GM18505 (cell line): ENCODE data around the gene CNGA2.
A peak's percentile ranks its signal among the peaks of the same experiment; 100 is the strongest.

Source experiments
- ATAC-seq: cut with Tn5 transposase; IDR thresholded peaks from one replicate; pipeline ENCODE4 v1.9.1; 2021; ENCODE audit not compliant: unreplicated experiment
- POLR2A ChIP-seq: IDR thresholded peaks from 4 replicates; pipeline ENCODE4 v1.6.1; 2011; ENCODE audit warnings: borderline replicate concordance; ENCODE audit not compliant: insufficient read depth, insufficient read length; ENCODE audit errors: extremely low read depth

CNGA2 gene

GRCh38 chrX:151750511-151750910, 16.0 kb downstream of the CNGA2 start:
- TF ChIP-seq POLR2A, result no peak
- ATAC-seq, result no peak

DNA sequence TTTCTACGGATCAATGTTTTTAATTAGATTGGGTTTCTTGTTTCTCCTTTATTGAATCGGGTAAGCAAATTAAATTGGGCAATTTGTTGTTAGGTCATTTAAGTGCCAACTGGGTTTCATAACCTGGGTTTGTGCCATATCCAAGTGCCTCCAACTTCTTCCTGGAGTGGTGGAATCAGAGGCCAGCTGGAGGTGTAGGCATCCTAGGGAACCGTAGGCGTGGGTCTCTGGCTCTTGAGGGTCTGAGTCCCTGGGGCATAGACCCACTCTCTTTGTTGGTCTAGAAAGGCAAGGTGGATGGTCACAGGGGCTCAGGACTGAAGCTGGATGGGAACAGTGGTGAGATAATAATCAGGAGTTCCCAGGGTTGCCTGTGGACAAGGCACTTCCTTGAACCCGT, 18.3 kb downstream of the CNGA2 start:
- ATAC-seq, result no peak
- TF ChIP-seq POLR2A, result no peak

GRCh38 chrX:151753313-151754046, 18.9 kb downstream of the CNGA2 start:
- no peak for TF ChIP-seq POLR2A
- peak; percentile 84 for ATAC-seq

GRCh38 chrX:151754047-151754429, 19.5 kb downstream of the CNGA2 start:
- TF ChIP-seq POLR2A, result no peak
- no peak for ATAC-seq

DNA sequence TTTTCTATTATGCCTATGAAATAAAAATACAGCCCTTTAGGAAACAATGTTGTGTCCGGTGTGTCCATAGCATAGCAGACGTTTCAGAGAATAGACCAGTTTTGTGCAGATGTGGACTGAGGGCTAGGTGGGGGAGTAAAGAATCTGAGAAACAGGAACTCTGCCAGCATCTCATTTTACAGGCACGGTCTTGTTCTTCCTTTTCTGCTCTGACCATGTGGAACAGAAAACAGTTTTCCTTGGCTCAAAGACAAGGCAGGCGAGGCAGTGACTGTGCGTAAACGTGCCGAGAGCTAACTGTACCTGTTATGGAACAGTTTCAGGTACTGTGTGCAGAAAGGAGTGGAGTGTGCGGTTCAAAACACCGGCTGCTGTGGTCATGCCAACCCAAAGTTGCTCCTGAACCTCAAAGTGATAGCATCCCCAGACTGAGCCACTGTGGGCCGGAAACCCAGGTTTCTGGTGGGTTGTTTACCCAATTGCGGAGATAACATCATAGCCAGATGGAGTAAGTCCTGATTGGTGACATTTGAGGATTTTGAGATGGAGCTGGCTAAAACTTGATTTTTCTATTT, 20.2 kb downstream of the CNGA2 start:
- TF ChIP-seq POLR2A, result no peak
- no peak for ATAC-seq

- ATAC-seq, result no peak
- TF ChIP-seq POLR2A, result no peak
These were observed 24.6 kb downstream of the CNGA2 start for GRCh38 chrX:151759041-151759708.

- no peak for ATAC-seq
- TF ChIP-seq POLR2A, result no peak
These were observed 28.3 kb downstream of the CNGA2 start for GRCh38 chrX:151762802-151763201.

- ATAC-seq, result no peak
- no peak for TF ChIP-seq POLR2A
These were observed 29.2 kb downstream of the CNGA2 start for GRCh38 chrX:151763711-151764110.

GRCh38 chrX:151765026-151765425, 30.5 kb downstream of the CNGA2 start:
- TF ChIP-seq POLR2A, result no peak
- no peak for ATAC-seq

GRCh38 chrX:151771726-151772125, 37.2 kb downstream of the CNGA2 start:
- no peak for TF ChIP-seq POLR2A

GRCh38 chrX:151773434-151773833, 38.9 kb downstream of the CNGA2 start:
- ATAC-seq, result no peak
- TF ChIP-seq POLR2A, result no peak

More at GRCh38 chrX:151771726-151772125, 37.2 kb downstream of the CNGA2 start:
- ATAC-seq, result no peak

DNA sequence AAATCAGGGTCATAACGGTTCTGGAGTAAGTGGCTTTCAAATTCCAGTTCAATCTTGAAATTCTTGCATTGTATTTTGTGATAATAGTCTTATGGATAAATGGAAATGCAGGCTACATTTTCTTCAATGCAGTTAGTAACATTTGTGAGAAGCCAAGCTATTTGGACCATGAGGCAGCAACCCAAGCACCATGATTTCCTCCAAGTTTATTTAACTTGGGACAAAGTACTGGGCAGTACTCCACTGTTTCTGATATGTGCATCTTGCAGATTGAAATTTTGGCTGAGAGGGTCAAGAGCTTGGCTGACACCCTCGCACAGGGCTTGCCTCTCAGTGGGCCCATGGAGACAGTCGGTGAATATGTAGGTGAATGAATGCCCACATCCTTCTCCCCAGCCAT, 39.9 kb downstream of the CNGA2 start:
- no peak for TF ChIP-seq POLR2A
- ATAC-seq, result no peak

DNA sequence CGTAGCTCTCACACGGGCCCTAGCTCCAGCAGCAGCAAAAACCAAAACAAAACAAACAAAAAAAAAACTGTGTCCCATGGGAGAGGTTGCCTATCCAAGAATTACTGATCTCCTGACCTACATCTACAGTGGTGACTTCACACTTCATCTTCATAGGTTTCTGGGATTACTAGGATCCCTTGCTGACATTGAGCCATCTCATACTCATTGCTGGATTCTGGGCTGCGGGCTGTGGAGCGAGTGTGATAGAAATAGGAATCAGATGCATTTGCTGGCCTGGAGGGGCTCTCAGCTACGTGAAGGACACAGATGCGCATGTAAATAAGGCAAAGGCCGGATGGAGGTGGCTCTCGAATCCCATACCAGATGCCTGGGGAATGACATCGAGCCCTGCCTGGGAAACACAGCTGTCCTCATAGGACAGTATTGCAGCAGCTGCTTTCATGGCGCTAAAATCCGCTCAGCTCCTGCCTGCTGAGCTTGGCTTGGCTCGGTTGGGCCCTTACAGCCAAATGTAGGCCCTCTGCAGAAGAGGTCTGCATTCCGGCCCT, 41.7 kb downstream of the CNGA2 start:
- ATAC-seq, result no peak
- TF ChIP-seq POLR2A, result no peak

DNA sequence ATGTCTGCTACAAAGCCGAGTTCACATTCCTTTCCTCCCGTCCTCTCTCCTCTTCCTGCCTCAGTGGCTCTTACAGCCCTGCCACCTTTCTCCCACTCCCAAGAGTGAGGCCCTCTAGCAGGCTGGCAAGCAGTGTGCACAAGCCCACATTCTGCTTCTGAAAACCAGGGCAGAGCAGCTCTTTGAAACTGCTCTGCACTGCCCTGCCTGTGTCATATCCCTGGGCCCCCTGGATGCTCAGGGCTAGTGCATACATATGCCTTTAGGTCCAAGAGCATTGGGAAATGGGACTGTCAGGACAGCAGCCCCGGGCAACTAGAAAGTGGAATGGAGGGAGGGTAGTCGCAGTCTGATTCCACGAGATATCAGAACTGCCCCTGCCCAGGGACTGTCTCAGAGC, 42.4 kb downstream of the CNGA2 start:
- TF ChIP-seq POLR2A, result no peak
- ATAC-seq, result no peak
